ENCODE data around the gene TMEM39B.
A peak's percentile ranks its signal among the peaks of the same experiment; 100 is the strongest.
"Not testable (repeated sequence)": the region's sequence is repeated elsewhere in the genome, so short reads cannot be mapped to it uniquely, and the experiment has no call there.

Gene TMEM39B

GRCh38 chr1:32071758-32072621 lies 749 bp upstream of the TMEM39B start:
- no peak for DNase-seq (ENCODE audit: low read depth)

GRCh38 chr1:32073299-32074229 lies 825 bp downstream of the TMEM39B start:
- DNase-seq (ENCODE audit: low read depth) = no peak

- DNase-seq (ENCODE audit: low read depth) = no peak
Observed at GRCh38 chr1:32074841-32075240, 2.1 kb downstream of the TMEM39B start.

GRCh38 chr1:32077451-32077850 lies 4.7 kb downstream of the TMEM39B start:
- DNase-seq (ENCODE audit: low read depth) = no peak

- no peak for DNase-seq (ENCODE audit: low read depth)
Observed at GRCh38 chr1:32082022-32082421, 9.3 kb downstream of the TMEM39B start.

GRCh38 chr1:32086381-32086780 lies 13.6 kb downstream of the TMEM39B start:
- not testable (repeated sequence) for DNase-seq (ENCODE audit: low read depth)

- DNase-seq (ENCODE audit: low read depth) = no peak
Observed at GRCh38 chr1:32091176-32091575, 18.4 kb downstream of the TMEM39B start.

- DNase-seq (ENCODE audit: low read depth) = no peak
Observed at GRCh38 chr1:32091591-32091990, 18.9 kb downstream of the TMEM39B start.

- DNase-seq (ENCODE audit: low read depth) = no peak
Observed at GRCh38 chr1:32094746-32095521, 22.2 kb downstream of the TMEM39B start.

GRCh38 chr1:32099426-32099825 lies 26.7 kb downstream of the TMEM39B start:
- DNase-seq (ENCODE audit: low read depth) = no peak

GRCh38 chr1:32100359-32100758 lies 27.6 kb downstream of the TMEM39B start:
- DNase-seq (ENCODE audit: low read depth) = no peak

- no peak for DNase-seq (ENCODE audit: low read depth)
Observed at GRCh38 chr1:32100807-32101708, 28.3 kb downstream of the TMEM39B start.

GRCh38 chr1:32104127-32104526 lies 31.4 kb downstream of the TMEM39B start:
- no peak for DNase-seq (ENCODE audit: low read depth)

GRCh38 chr1:32105338-32105737 lies 32.6 kb downstream of the TMEM39B start:
- no peak for DNase-seq (ENCODE audit: low read depth)

GRCh38 chr1:32106663-32107275 lies 34.0 kb downstream of the TMEM39B start:
- DNase-seq (ENCODE audit: low read depth) = no peak

GRCh38 chr1:32107742-32108661 lies 35.3 kb downstream of the TMEM39B start, which contains the start of gene KPNA6:
Gene KPNA6 (plus strand): TSS chr1:32108056. CDS start chr1:32108131, 75 bp downstream.
- DNase-seq (ENCODE audit: low read depth) = peak; percentile 85

- DNase-seq (ENCODE audit: low read depth) = no peak
Observed at GRCh38 chr1:32111040-32111623, 38.4 kb downstream of the TMEM39B start.

- no peak for DNase-seq (ENCODE audit: low read depth)
Observed at GRCh38 chr1:32111789-32112188, 39.0 kb downstream of the TMEM39B start.

GRCh38 chr1:32112806-32113375 lies 40.2 kb downstream of the TMEM39B start:
- DNase-seq (ENCODE audit: low read depth) = no peak
